Purkinje cell (primary cell): ENCODE results near the gene PP2D1. TPM values are rescaled to one million over a fixed set of nuclear protein-coding genes. Genes with fewer than 3 reads are reported as not detected.

Experiments used
- polyA plus RNA-seq: library from polyadenylated mRNA; unstranded; fragments of >200 nt; fragmentation: Nextera tagmentation; gene quantifications from 2 replicates; pipeline ENCODE4 v1.2.1, GENCODE V29; 2014

Gene PP2D1, protein sequence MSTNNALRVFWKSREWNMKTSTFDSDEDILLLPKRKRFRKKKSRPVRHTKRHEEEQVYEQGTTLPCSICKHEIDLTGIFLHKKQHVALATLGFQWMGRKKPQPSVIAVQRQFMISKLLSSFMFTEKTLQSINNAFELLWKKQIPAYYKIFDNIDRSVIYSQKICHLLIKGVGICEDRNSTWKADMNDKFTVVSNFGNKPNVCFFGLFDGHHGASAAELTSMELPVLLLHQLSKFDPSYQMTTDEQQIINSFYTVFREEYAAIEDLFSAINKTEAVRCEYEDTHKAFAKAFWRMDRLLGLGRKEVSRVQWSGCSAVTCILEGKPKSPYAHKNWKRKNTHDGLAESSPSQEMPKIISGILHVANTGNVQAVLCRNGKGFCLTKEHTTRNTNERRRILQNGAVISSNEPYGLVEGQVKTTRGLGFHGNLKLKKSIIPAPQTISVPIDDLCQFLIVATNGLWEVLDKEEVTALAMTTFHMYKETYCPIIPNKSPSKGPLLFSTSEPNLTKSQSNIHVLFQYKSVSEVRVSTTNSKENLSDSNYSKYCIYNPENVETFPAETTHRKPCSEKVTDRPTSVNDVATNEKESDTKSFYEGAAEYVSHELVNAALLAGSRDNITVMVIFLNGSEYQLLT
- polyA plus RNA-seq: not detected in 2 replicates

DNA sequence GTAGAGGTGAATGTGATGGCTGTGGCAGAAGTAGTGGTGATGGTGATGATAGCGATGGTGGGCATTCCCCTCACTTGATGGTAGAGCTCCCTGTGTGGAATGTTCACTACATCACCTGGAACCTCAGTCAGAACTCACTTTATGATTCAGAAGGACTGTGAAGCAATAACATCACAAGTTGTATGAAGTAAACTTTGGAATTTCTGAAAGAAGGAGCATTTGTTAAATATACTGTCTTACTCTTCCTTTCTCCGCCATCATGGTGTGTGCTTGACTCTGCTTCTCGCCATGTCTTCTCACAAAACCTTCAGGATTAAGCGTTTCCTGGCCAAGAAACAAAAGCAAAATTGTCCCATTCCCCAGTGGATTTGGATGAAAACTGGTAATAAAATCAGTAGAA, at the start of gene PP2D1:
TSS of gene PP2D1 (minus strand) at position 101 of the 400 bp plus-strand sequence. CDS start 192 bp downstream, outside the sequence.

GRCh38 chr3:20039765-20040547, 27.9 kb upstream of the PP2D1 start, which contains the start of gene KAT2B:
TSS of gene KAT2B (plus strand) at chr3:20040446. CDS start at chr3:20040478, 32 bp downstream.

GRCh38 chr3:19946832-19947548, 65.1 kb downstream of the PP2D1 start, which contains the start of gene RAB5A:
TSS of gene RAB5A (plus strand) at chr3:19947097. CDS start at chr3:19950899, 3,802 bp downstream.

Other genes starting within 250 kb of the PP2D1 start
- 0.32 and 4.0 TPM in 2 replicates for gene EFHB, start 78.0 kb downstream of the PP2D1 start, polyA plus RNA-seq
- gene RAB5A, start 65.2 kb downstream of the PP2D1 start, polyA plus RNA-seq: 94.1 and 103 TPM in 2 replicates
- 77.0 and 78.8 TPM in 2 replicates for gene KAT2B, start 28.2 kb upstream of the PP2D1 start, polyA plus RNA-seq
- 0.95 and 1.9 TPM in 2 replicates for gene SGO1, start 173.9 kb upstream of the PP2D1 start, polyA plus RNA-seq